Measurements from ENCODE around the gene COG5.
"Not testable (repeated sequence)": the region's sequence is repeated elsewhere in the genome, so short reads cannot be mapped to it uniquely, and the experiment has no call there.

Gene COG5

GRCh38 chr7:107248551-107249316, 315.0 kb downstream of the COG5 start:
- Histone ChIP-seq H3K9ac (ENCODE audit: low read depth in 1 of 2, low read length in 2 of 2) (no peak overlapping the region), H3K4me1 (ENCODE audit: control insufficient read depth in 2 of 2, insufficient read depth in 2 of 2, low read length in 2 of 2) (no peaks in the 10 kb centered on the region), H3K27me3 (ENCODE audit: control insufficient read depth in 2 of 2, insufficient read depth in 2 of 2, low read length in 2 of 2) (no peaks in the 10 kb centered on the region), H3K27ac (ENCODE audit: low read depth in 2 of 2, low read length in 2 of 2) (no peak overlapping the region), H3K9me3 (ENCODE audit: control insufficient read depth in 2 of 2, low read length in 2 of 2) (no peaks in the 10 kb centered on the region), H3K36me3 (ENCODE audit: control insufficient read depth in 2 of 2, insufficient read depth in 2 of 2, low read length in 2 of 2) (peaks cover 9 to 18% of the 10 kb centered on the region in 2 donors), H3K4me3 (ENCODE audit: low read length in 2 of 2) (no peak overlapping the region)

GRCh38 chr7:107246836-107247235, 316.9 kb downstream of the COG5 start:
- not testable (repeated sequence) for H3K27ac ChIP-seq (ENCODE audit: low read depth in 2 of 2, low read length in 2 of 2); H3K4me3 ChIP-seq (ENCODE audit: low read length in 2 of 2); H3K4me1 ChIP-seq (ENCODE audit: control insufficient read depth in 2 of 2, insufficient read depth in 2 of 2, low read length in 2 of 2); H3K9me3 ChIP-seq (ENCODE audit: control insufficient read depth in 2 of 2, low read length in 2 of 2); H3K27me3 ChIP-seq (ENCODE audit: control insufficient read depth in 2 of 2, insufficient read depth in 2 of 2, low read length in 2 of 2); H3K9ac ChIP-seq (ENCODE audit: low read depth in 1 of 2, low read length in 2 of 2)
- H3K36me3 ChIP-seq (ENCODE audit: control insufficient read depth in 2 of 2, insufficient read depth in 2 of 2, low read length in 2 of 2): peaks cover 9 to 20% of the 10 kb centered on the region in 2 donors

DNA sequence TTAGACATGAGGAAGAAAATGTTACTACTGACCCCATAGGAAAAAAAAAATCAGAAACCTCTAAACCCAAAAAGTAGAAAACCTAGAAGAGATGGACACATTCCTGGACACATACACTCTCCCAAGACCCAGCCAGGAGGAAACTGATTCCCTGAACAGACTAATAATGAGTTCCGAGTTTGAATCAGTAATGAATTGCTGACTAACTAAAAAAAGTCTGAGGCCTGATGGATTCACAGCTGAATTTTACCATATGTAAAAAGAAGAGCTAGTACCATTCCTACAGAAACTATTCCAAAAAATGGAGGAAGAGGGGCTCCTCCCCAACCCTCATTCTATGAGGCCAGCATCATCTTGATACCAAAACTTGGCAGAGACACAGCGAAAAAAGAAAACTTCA, 319.1 kb downstream of the COG5 start:
- peaks cover 9 to 20% of the 10 kb centered on the region in 2 donors for H3K36me3 ChIP-seq (ENCODE audit: control insufficient read depth in 2 of 2, insufficient read depth in 2 of 2, low read length in 2 of 2)
- no peaks in the 10 kb centered on the region for H3K4me1 ChIP-seq (ENCODE audit: control insufficient read depth in 2 of 2, insufficient read depth in 2 of 2, low read length in 2 of 2)
- no peak overlapping the region for H3K4me3 ChIP-seq (ENCODE audit: low read length in 2 of 2)

GRCh38 chr7:107242267-107242666, 321.5 kb downstream of the COG5 start:
- H3K4me1 ChIP-seq (ENCODE audit: control insufficient read depth in 2 of 2, insufficient read depth in 2 of 2, low read length in 2 of 2): no peaks in the 10 kb centered on the region
- no peak overlapping the region for H3K4me3 ChIP-seq (ENCODE audit: low read length in 2 of 2)
- peaks cover 7 to 14% of the 10 kb centered on the region in 2 donors for H3K36me3 ChIP-seq (ENCODE audit: control insufficient read depth in 2 of 2, insufficient read depth in 2 of 2, low read length in 2 of 2)
- H3K27me3 ChIP-seq (ENCODE audit: control insufficient read depth in 2 of 2, insufficient read depth in 2 of 2, low read length in 2 of 2): no peaks in the 10 kb centered on the region
- no peaks in the 10 kb centered on the region for H3K9me3 ChIP-seq (ENCODE audit: control insufficient read depth in 2 of 2, low read length in 2 of 2)
- H3K27ac ChIP-seq (ENCODE audit: low read depth in 2 of 2, low read length in 2 of 2): no peak overlapping the region
- no peak overlapping the region for H3K9ac ChIP-seq (ENCODE audit: low read depth in 1 of 2, low read length in 2 of 2)

More for the DNA sequence above, 319.1 kb downstream of the COG5 start:
- Histone ChIP-seq H3K27ac (ENCODE audit: low read depth in 2 of 2, low read length in 2 of 2) (no peak overlapping the region), H3K27me3 (ENCODE audit: control insufficient read depth in 2 of 2, insufficient read depth in 2 of 2, low read length in 2 of 2) (no peaks in the 10 kb centered on the region), H3K9me3 (ENCODE audit: control insufficient read depth in 2 of 2, low read length in 2 of 2) (no peaks in the 10 kb centered on the region), H3K9ac (ENCODE audit: low read depth in 1 of 2, low read length in 2 of 2) (no peak overlapping the region)

DNA sequence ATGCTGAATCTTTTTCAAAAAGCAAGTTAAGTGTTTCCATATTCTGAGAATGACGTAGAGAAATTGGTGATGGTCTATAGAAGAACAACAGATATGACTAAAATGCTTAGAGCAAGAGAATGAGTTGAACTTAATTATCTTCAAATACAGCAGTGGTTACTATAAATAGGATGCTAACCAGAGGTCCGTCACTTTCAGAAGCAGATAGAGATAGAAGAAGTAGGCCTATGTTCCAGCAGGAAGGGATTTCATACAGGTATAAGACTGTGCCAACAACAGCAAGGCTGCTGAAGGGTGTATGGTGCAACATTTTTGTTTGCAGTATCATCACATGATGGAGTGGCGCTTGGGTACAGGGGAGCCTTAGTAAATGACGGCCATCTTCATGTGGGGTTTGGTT, 326.3 kb downstream of the COG5 start:
- Histone ChIP-seq H3K4me3 (ENCODE audit: low read length in 2 of 2) (no peak overlapping the region), H3K27me3 (ENCODE audit: control insufficient read depth in 2 of 2, insufficient read depth in 2 of 2, low read length in 2 of 2) (no peaks in the 10 kb centered on the region), H3K9ac (ENCODE audit: low read depth in 1 of 2, low read length in 2 of 2) (no peak overlapping the region), H3K4me1 (ENCODE audit: control insufficient read depth in 2 of 2, insufficient read depth in 2 of 2, low read length in 2 of 2) (no peaks in the 10 kb centered on the region), H3K36me3 (ENCODE audit: control insufficient read depth in 2 of 2, insufficient read depth in 2 of 2, low read length in 2 of 2) (peaks cover 4 to 10% of the 10 kb centered on the region in 2 donors), H3K9me3 (ENCODE audit: control insufficient read depth in 2 of 2, low read length in 2 of 2) (no peaks in the 10 kb centered on the region), H3K27ac (ENCODE audit: low read depth in 2 of 2, low read length in 2 of 2) (no peak overlapping the region)

GRCh38 chr7:107236862-107237261, 326.9 kb downstream of the COG5 start:
- Histone ChIP-seq H3K9me3 (ENCODE audit: control insufficient read depth in 2 of 2, low read length in 2 of 2) (no peaks in the 10 kb centered on the region), H3K36me3 (ENCODE audit: control insufficient read depth in 2 of 2, insufficient read depth in 2 of 2, low read length in 2 of 2) (peaks cover 4 to 8% of the 10 kb centered on the region in 2 donors), H3K27ac (ENCODE audit: low read depth in 2 of 2, low read length in 2 of 2) (no peak overlapping the region), H3K4me1 (ENCODE audit: control insufficient read depth in 2 of 2, insufficient read depth in 2 of 2, low read length in 2 of 2) (no peaks in the 10 kb centered on the region), H3K9ac (ENCODE audit: low read depth in 1 of 2, low read length in 2 of 2) (no peak overlapping the region), H3K4me3 (ENCODE audit: low read length in 2 of 2) (no peak overlapping the region), H3K27me3 (ENCODE audit: control insufficient read depth in 2 of 2, insufficient read depth in 2 of 2, low read length in 2 of 2) (no peaks in the 10 kb centered on the region)

DNA sequence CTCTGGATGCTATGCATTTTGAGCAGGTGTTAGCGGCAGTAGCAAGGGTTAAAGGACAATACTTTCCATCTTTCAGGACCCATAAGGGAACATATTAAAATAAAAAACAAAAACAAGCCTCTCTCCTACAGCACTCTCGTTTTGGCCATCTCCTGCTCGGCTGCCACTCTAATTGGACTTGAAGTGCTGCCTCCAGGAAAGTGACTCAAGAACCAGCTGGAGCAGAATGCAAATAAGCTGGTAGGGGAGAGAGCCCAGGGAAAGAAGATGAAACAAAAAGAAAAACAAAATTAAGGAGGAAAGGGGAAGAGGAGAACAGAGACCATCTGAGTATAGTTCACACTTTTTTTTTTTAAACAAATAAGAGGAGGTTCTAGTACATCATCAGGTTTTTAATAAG, 329.3 kb downstream of the COG5 start:
- Histone ChIP-seq H3K27me3 (ENCODE audit: control insufficient read depth in 2 of 2, insufficient read depth in 2 of 2, low read length in 2 of 2) (no peaks in the 10 kb centered on the region), H3K4me3 (ENCODE audit: low read length in 2 of 2) (no peak overlapping the region), H3K9me3 (ENCODE audit: control insufficient read depth in 2 of 2, low read length in 2 of 2) (no peaks in the 10 kb centered on the region), H3K27ac (ENCODE audit: low read depth in 2 of 2, low read length in 2 of 2) (no peak overlapping the region), H3K4me1 (ENCODE audit: control insufficient read depth in 2 of 2, insufficient read depth in 2 of 2, low read length in 2 of 2) (no peaks in the 10 kb centered on the region), H3K36me3 (ENCODE audit: control insufficient read depth in 2 of 2, insufficient read depth in 2 of 2, low read length in 2 of 2) (peaks cover 4 to 11% of the 10 kb centered on the region in 2 donors), H3K9ac (ENCODE audit: low read depth in 1 of 2, low read length in 2 of 2) (no peak overlapping the region)

DNA sequence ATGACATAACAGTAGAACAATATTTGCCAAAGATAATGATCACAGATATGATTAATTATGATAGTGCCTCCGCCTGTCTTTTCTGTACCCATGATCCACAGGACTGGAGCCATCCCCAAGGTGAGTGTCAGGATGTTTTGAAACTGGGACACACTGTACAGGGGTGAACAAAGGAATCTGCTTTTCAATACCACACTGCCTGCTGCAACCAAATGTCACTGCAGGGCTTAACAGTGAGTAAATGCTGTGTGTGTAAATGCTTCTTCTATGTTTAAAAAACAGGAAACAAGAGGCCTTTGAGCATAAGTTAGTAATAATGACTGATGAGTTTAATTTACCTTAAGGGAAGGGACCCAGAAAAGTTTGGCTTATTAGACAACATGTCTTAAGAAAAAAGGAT, 329.7 kb downstream of the COG5 start:
- no peak overlapping the region for H3K4me3 ChIP-seq (ENCODE audit: low read length in 2 of 2)
- no peak overlapping the region for H3K9ac ChIP-seq (ENCODE audit: low read depth in 1 of 2, low read length in 2 of 2)
- no peak overlapping the region for H3K27ac ChIP-seq (ENCODE audit: low read depth in 2 of 2, low read length in 2 of 2)
- no peaks in the 10 kb centered on the region for H3K4me1 ChIP-seq (ENCODE audit: control insufficient read depth in 2 of 2, insufficient read depth in 2 of 2, low read length in 2 of 2)
- H3K36me3 ChIP-seq (ENCODE audit: control insufficient read depth in 2 of 2, insufficient read depth in 2 of 2, low read length in 2 of 2): peaks cover 4 to 11% of the 10 kb centered on the region in 2 donors
- no peaks in the 10 kb centered on the region for H3K27me3 ChIP-seq (ENCODE audit: control insufficient read depth in 2 of 2, insufficient read depth in 2 of 2, low read length in 2 of 2)
- no peaks in the 10 kb centered on the region for H3K9me3 ChIP-seq (ENCODE audit: control insufficient read depth in 2 of 2, low read length in 2 of 2)

- Histone ChIP-seq H3K27me3 (ENCODE audit: control insufficient read depth in 2 of 2, insufficient read depth in 2 of 2, low read length in 2 of 2) (no peaks in the 10 kb centered on the region), H3K36me3 (ENCODE audit: control insufficient read depth in 2 of 2, insufficient read depth in 2 of 2, low read length in 2 of 2) (peaks cover 4 to 11% of the 10 kb centered on the region in 2 donors), H3K4me1 (ENCODE audit: control insufficient read depth in 2 of 2, insufficient read depth in 2 of 2, low read length in 2 of 2) (no peaks in the 10 kb centered on the region), H3K27ac (ENCODE audit: low read depth in 2 of 2, low read length in 2 of 2) (no peak overlapping the region), H3K9ac (ENCODE audit: low read depth in 1 of 2, low read length in 2 of 2) (no peak overlapping the region), H3K4me3 (ENCODE audit: low read length in 2 of 2) (no peak overlapping the region), H3K9me3 (ENCODE audit: control insufficient read depth in 2 of 2, low read length in 2 of 2) (no peaks in the 10 kb centered on the region)
Observed at GRCh38 chr7:107233174-107233573, 330.5 kb downstream of the COG5 start.

- no peak overlapping the region for H3K9ac ChIP-seq (ENCODE audit: low read depth in 1 of 2, low read length in 2 of 2)
- no peaks in the 10 kb centered on the region for H3K27me3 ChIP-seq (ENCODE audit: control insufficient read depth in 2 of 2, insufficient read depth in 2 of 2, low read length in 2 of 2)
- H3K4me3 ChIP-seq (ENCODE audit: low read length in 2 of 2): no peak overlapping the region
- H3K27ac ChIP-seq (ENCODE audit: low read depth in 2 of 2, low read length in 2 of 2): no peak overlapping the region
- no peaks in the 10 kb centered on the region for H3K4me1 ChIP-seq (ENCODE audit: control insufficient read depth in 2 of 2, insufficient read depth in 2 of 2, low read length in 2 of 2)
- H3K36me3 ChIP-seq (ENCODE audit: control insufficient read depth in 2 of 2, insufficient read depth in 2 of 2, low read length in 2 of 2): peaks cover 3 to 10% of the 10 kb centered on the region in 2 donors
- H3K9me3 ChIP-seq (ENCODE audit: control insufficient read depth in 2 of 2, low read length in 2 of 2): no peaks in the 10 kb centered on the region
Observed at GRCh38 chr7:107232568-107233090, 331.1 kb downstream of the COG5 start.

All from mucosa of rectum (tissue), 2 donors.